ENCODE data around the gene GTPBP6. TPM values are rescaled to one million over a fixed set of nuclear protein-coding genes. Genes with fewer than 3 reads are reported as not detected.

GTPBP6 gene
- total and polyA plus RNA-seq, 2 donors (not counting 3 experiments of a cell fraction or from before 2014, with no cell fraction given), result 39.1 to 63.5 TPM

- Histone ChIP-seq H3K4me3 (replicated peaks in 1 of 3; ENCODE audit: insufficient read depth in 1 of 3, low read depth in 1 of 3, low read length in 3 of 3) (no peak overlapping the region), H3K79me2 (ENCODE audit: control insufficient read depth, insufficient read depth, low read length) (no peaks in the 10 kb centered on the region), H3K9me3 (replicated peaks; ENCODE audit: control insufficient read depth, insufficient read depth, low read length) (no peaks in the 10 kb centered on the region), H4K20me1 (replicated peaks; ENCODE audit: control insufficient read depth, extremely low read depth, insufficient read depth, low read length) (no peaks in the 10 kb centered on the region), H2AFZ (ENCODE audit: low read depth, low read length) (no peak overlapping the region), H3K4me2 (ENCODE audit: insufficient read depth, low read length) (no peak overlapping the region), H3K4me1 (ENCODE audit: control insufficient read depth, extremely low read depth, insufficient read depth, low read length) (no peaks in the 10 kb centered on the region), H3K27me3 (ENCODE audit: control insufficient read depth in 2 of 2, insufficient read depth in 2 of 2, low read length in 2 of 2) (peaks cover 0 to 3% of the 10 kb centered on the region in 2 experiments), H3K9me1 (replicated peaks; ENCODE audit: control insufficient read depth, extremely low read depth, insufficient read depth, low read length) (no peaks in the 10 kb centered on the region), H3K36me3 (ENCODE audit: control insufficient read depth in 2 of 2, extremely low read depth in 1 of 2, insufficient read depth in 2 of 2, low read length in 2 of 2) (peaks cover 0 to 3% of the 10 kb centered on the region in 2 experiments), H3K27ac (ENCODE audit: insufficient read depth, low read depth, low read length) (no peak overlapping the region), H3K9ac (replicated peaks; ENCODE audit: extremely low read depth, insufficient read depth, low read length) (no peak overlapping the region)
- no peak for TF ChIP-seq POLR2A (IDR thresholded peaks at IDR 0.05; ENCODE audit: low read depth, low read length)
- TF ChIP-seq POLR2AphosphoS5 (IDR thresholded peaks at IDR 0.05; ENCODE audit: insufficient read depth, low read depth, low read length), result no peak
- no peak for TF ChIP-seq MAX (IDR thresholded peaks at IDR 0.05; ENCODE audit: insufficient read depth, insufficient read length)
- TF ChIP-seq JUN (IDR thresholded peaks at IDR 0.05; ENCODE audit: borderline replicate concordance, insufficient read depth, insufficient read length, low read depth), result no peak
- TF ChIP-seq CTCF (IDR thresholded peaks at IDR 0.05; ENCODE audit: extremely low read depth in 1 of 2, insufficient read depth in 1 of 2, low read depth in 1 of 2, low read length in 2 of 2), result no peak
- TF ChIP-seq MYC (IDR thresholded peaks at IDR 0.05; ENCODE audit: low read depth, low read length), result no peak
- no peak for TF ChIP-seq EZH2 (IDR thresholded peaks at IDR 0.05; ENCODE audit: borderline replicate concordance, low read depth, low read length, severe bottlenecking)
- no peak for TF ChIP-seq GATA2 (IDR thresholded peaks at IDR 0.05; ENCODE audit: insufficient read depth, insufficient read length, low read depth, low read length)
- no peak for TF ChIP-seq FOS (IDR thresholded peaks at IDR 0.05; ENCODE audit: borderline replicate concordance, insufficient read depth, low read length)
- no TSS peak for BruUV-seq (replicated peaks)
- DNase-seq (ENCODE audit: low read depth, low spot score) (no peak), FAIRE-seq (no peak)
- CTCF ChIA-PET, result no interaction called here
- dilution Hi-C loops (cut with MboI; ENCODE audit: extremely low pct_ligation_motif_present, low sequenced_read_pairs), result no loop called here
- POLR2A ChIA-PET, result no interaction called here
- intact Hi-C loops (cut with micrococcal nuclease), result no loop called here
Observed at GRCh38 chrX:334971-335757, 16.6 kb upstream of the GTPBP6 start.
